ENCODE measurements around the gene GAK. TPM values are rescaled to one million over a fixed set of nuclear protein-coding genes. Genes with fewer than 3 reads are reported as not detected.
A peak's percentile ranks its signal among the peaks of the same experiment; 100 is the strongest.
"Not testable (repeated sequence)": the region's sequence is repeated elsewhere in the genome, so short reads cannot be mapped to it uniquely, and the experiment has no call there.

The GAK gene
- total RNA-seq, 4 donors from 2014 or later = 50.6 to 1,098 (median 104) TPM

- no peak for DNase-seq
- H3K27me3 ChIP-seq = no peaks in the 10 kb centered on the region
- no peaks in the 10 kb centered on the region for H3K36me3 ChIP-seq
- H3K4me3 ChIP-seq = no peak overlapping the region
- H3K9me3 ChIP-seq = no peaks in the 10 kb centered on the region
- TF ChIP-seq CTCF (IDR thresholded peaks at IDR 0.05) (no peak), POLR2A (IDR thresholded peaks at IDR 0.05) (no peak)
- H3K4me1 ChIP-seq = no peaks in the 10 kb centered on the region
- intact Hi-C loops (cut with DNase I; ENCODE audit: low total_unique reads) = no loop called here
- no peak overlapping the region for H3K27ac ChIP-seq
Observed at GRCh38 chr4:946517-947471, 14.7 kb upstream of the GAK start.

GRCh38 chr4:946103-946450 lies 14.0 kb upstream of the GAK start:
- intact Hi-C loops (cut with DNase I; ENCODE audit: low total_unique reads) = no loop called here
- no peaks in the 10 kb centered on the region for H3K36me3 ChIP-seq
- H3K27ac ChIP-seq = no peak overlapping the region
- TF ChIP-seq POLR2A (IDR thresholded peaks at IDR 0.05) = no peak
- TF ChIP-seq CTCF (IDR thresholded peaks at IDR 0.05) = no peak
- no peak for DNase-seq
- no peak overlapping the region for H3K4me3 ChIP-seq
- no peaks in the 10 kb centered on the region for H3K4me1 ChIP-seq
- H3K9me3 ChIP-seq = no peaks in the 10 kb centered on the region
- H3K27me3 ChIP-seq = no peaks in the 10 kb centered on the region

- Histone ChIP-seq H3K4me3 (no peak overlapping the region), H3K9me3 (no peaks in the 10 kb centered on the region), H3K36me3 (no peaks in the 10 kb centered on the region), H3K4me1 (no peaks in the 10 kb centered on the region), H3K27ac (no peak overlapping the region), H3K27me3 (no peaks in the 10 kb centered on the region)
- DNase-seq = no peak
- no peak for TF ChIP-seq POLR2A (IDR thresholded peaks at IDR 0.05)
- no peak for TF ChIP-seq CTCF (IDR thresholded peaks at IDR 0.05)
- intact Hi-C loops (cut with DNase I; ENCODE audit: low total_unique reads) = no loop called here
Observed at GRCh38 chr4:945274-946102, 13.4 kb upstream of the GAK start.

GRCh38 chr4:939508-939907 lies 7.4 kb upstream of the GAK start:
- intact Hi-C loops (cut with DNase I; ENCODE audit: low total_unique reads); H3K4me3 ChIP-seq; H3K36me3 ChIP-seq; H3K27ac ChIP-seq; H3K9me3 ChIP-seq; H3K27me3 ChIP-seq; DNase-seq; H3K4me1 ChIP-seq: not testable (repeated sequence)

GRCh38 chr4:932713-933070 lies 576 bp upstream of the GAK start:
- Histone ChIP-seq H3K27ac (peak overlapping the region; percentile 73 to 89), H3K9me3 (no peaks in the 10 kb centered on the region), H3K4me1 (peaks cover 15% of the 10 kb centered on the region in 2 donors), H3K27me3 (no peaks in the 10 kb centered on the region), H3K4me3 (peak overlapping the region; percentile 79 to 100), H3K36me3 (no peaks in the 10 kb centered on the region)
- no peak for DNase-seq
- intact Hi-C loops (cut with DNase I; ENCODE audit: low total_unique reads) = no loop called here
- TF ChIP-seq POLR2A (IDR thresholded peaks at IDR 0.05) = no peak
- TF ChIP-seq CTCF (IDR thresholded peaks at IDR 0.05) = no peak
